Large intestine (tissue), 3 donors: ENCODE data around the gene REPS2. TPM values are rescaled to one million over a fixed set of nuclear protein-coding genes. Genes with fewer than 3 reads are reported as not detected.

Experiments used
- DNase-seq, 2 donors: peaks; one replicate each; pipeline versions ENCODE4 v3.0.0 to v3.0.0-alpha.2; 2013
- H3K27ac ChIP-seq: one replicate; pipeline ENCODE4 v1.5.1; 2013; ENCODE audit warnings: low read length
- H3K27me3 ChIP-seq: 2 replicates; pipeline ENCODE4 v1.6.1; 2013; ENCODE audit warnings: low read length; ENCODE audit not compliant: control insufficient read depth, insufficient read depth
- H3K36me3 ChIP-seq: 2 replicates; pipeline ENCODE4 v1.6.1; 2013; ENCODE audit warnings: low read length; ENCODE audit not compliant: control insufficient read depth, insufficient read depth
- H3K4me1 ChIP-seq: one replicate; pipeline ENCODE4 v1.6.1; 2013; ENCODE audit warnings: low read length; ENCODE audit not compliant: control insufficient read depth, insufficient read depth
- H3K4me3 ChIP-seq: one replicate; pipeline ENCODE4 v1.5.1; 2013; ENCODE audit warnings: low read length
- H3K9me3 ChIP-seq: one replicate; pipeline ENCODE4 v1.6.1; 2013; ENCODE audit warnings: mild to moderate bottlenecking, low read depth, low read length, moderate library complexity; ENCODE audit not compliant: control insufficient read depth
- WGBS: methylation state at CpG from one replicate; pipeline ENCODE4 v1.1.5; 2013; ENCODE audit warnings: low lambda C conversion rate; ENCODE audit not compliant: insufficient coverage; 5-methylcytosine and 5-hydroxymethylcytosine counted together
- polyA plus RNA-seq: library from polyadenylated mRNA; unstranded; fragments of 120-200 nt; gene quantifications from one replicate; pipeline ENCODE4 v1.2.1, GENCODE V29; 2013

The REPS2 gene
- polyA plus RNA-seq, 1 donor = 3.7 TPM

- Histone ChIP-seq H3K27ac (no peak overlapping the region), H3K4me3 (no peak overlapping the region), H3K36me3 (no peaks in the 10 kb centered on the region), H3K27me3 (no peaks in the 10 kb centered on the region), H3K9me3 (no peaks in the 10 kb centered on the region), H3K4me1 (no peaks in the 10 kb centered on the region)
- no peak for DNase-seq
Measured at GRCh38 chrX:17052210-17052609, 105.8 kb downstream of the REPS2 start.

GRCh38 chrX:17052793-17053192 lies 106.3 kb downstream of the REPS2 start:
- no CpG with 5 or more reads among the region's 2 CpGs for WGBS
- Histone ChIP-seq H3K9me3 (no peaks in the 10 kb centered on the region), H3K4me1 (no peaks in the 10 kb centered on the region), H3K4me3 (no peak overlapping the region), H3K27ac (no peak overlapping the region), H3K27me3 (no peaks in the 10 kb centered on the region), H3K36me3 (no peaks in the 10 kb centered on the region)
- no peak for DNase-seq

DNA sequence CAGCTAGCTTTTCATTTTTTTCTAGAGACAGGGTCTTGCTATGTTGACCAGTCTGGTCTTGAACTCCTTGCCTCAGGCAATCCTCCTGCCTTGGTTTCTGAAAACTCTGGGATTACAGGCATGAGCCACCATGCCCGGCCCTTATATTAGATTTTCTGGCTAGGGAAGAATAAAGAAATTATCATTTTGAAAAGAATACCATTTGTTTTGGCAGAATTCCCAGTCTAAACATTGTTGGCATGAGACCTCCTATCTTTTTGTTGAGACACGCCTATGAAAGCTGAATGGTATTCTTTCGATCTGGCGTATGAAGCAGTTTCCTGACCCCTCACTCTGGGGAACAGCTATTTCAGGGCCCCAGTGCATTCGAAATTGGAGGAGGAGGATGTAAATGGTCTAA lies 107.0 kb downstream of the REPS2 start:
- H3K9me3 ChIP-seq = no peaks in the 10 kb centered on the region
- H3K27ac ChIP-seq = no peak overlapping the region
- H3K4me1 ChIP-seq = no peaks in the 10 kb centered on the region
- WGBS = no CpG with 5 or more reads among the region's 5 CpGs
- H3K4me3 ChIP-seq = no peak overlapping the region
- no peak for DNase-seq
- no peaks in the 10 kb centered on the region for H3K36me3 ChIP-seq
- H3K27me3 ChIP-seq = no peaks in the 10 kb centered on the region

DNA sequence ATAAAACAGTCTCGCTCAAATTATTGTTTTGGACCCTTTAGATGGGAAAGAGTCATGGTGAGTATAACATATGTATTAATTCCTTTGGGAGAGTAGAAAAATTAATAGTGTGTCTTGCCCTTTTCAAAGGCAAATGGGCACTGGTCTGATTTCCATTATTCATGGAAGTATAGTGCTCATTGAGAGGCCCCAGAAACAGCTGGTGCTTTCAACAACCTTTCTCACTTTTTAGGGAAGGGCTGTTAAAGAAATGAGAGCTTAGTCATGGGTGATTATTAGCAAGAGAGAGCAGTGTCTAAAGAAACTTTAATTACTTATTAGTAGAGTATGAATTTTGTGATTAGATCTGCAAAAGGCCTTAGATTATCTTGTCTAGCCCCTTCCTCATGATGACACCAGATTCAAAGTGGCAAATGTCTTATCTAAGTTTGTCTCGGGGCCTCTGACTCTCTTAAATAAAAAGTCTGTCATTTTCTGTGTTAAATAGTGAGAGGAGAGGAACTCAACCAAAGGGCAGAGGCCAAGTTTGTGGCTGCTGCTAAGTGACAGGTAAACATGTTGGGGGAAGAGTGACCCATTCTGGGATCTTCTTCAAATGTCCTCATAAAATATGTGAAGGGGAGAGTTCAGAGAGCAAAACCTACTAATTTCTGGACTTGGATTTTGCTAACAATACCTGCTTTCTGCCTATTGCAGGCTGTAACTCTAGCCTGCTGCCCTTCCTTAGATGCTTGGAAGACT lies 110.6 kb downstream of the REPS2 start:
- Histone ChIP-seq H3K27me3 (no peaks in the 10 kb centered on the region), H3K27ac (no peak overlapping the region), H3K36me3 (no peaks in the 10 kb centered on the region), H3K4me3 (no peak overlapping the region), H3K4me1 (no peaks in the 10 kb centered on the region), H3K9me3 (no peaks in the 10 kb centered on the region)
- DNase-seq = no peak
- WGBS = no CpG with 5 or more reads among the region's 2 CpGs

GRCh38 chrX:17062065-17062464 lies 115.6 kb downstream of the REPS2 start:
- H3K9me3 ChIP-seq = no peaks in the 10 kb centered on the region
- H3K27me3 ChIP-seq = no peaks in the 10 kb centered on the region
- DNase-seq = no peak
- no peaks in the 10 kb centered on the region for H3K4me1 ChIP-seq
- no peak overlapping the region for H3K4me3 ChIP-seq
- no peak overlapping the region for H3K27ac ChIP-seq
- no peaks in the 10 kb centered on the region for H3K36me3 ChIP-seq

DNA sequence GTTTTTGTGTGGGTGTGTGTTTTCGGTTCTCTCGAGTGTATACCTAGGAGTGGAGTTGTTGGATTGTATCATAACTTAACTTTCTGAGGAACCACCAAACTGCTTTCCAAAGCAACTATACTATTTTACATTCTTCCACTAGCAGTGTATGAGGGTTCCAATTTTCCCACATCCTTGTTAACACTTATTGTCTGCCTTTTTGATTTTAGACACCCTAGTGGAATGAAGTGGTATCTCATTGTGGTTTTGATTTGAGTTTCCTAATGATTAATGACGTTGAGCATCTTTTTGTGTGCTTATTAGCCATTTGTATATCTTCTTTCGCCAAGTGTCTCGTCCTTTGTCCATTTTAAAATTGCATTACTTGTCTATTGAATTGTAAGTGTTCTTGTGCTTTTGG lies 118.6 kb downstream of the REPS2 start:
- Histone ChIP-seq H3K4me3 (no peak overlapping the region), H3K36me3 (no peaks in the 10 kb centered on the region)
- WGBS = no CpG with 5 or more reads among the region's 5 CpGs

DNA sequence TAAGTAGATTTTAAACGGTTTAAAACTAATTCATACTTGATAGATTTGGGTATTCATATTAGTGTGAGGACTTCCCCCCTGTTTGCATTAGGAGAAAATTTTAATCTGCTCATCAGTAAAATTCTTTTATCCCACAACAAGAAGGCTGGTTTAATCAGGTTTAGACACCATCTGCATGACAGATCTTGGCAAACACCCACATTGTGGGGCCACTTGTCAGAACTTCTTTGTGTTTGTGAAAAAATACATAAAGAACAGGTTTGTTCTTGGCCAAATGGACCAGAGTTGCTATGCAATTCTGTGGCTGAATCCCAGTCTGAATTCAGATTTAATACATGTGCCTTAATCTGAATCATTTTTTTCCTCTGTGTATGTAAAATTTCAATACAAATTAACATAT lies 121.1 kb downstream of the REPS2 start:
- H3K27ac ChIP-seq = no peak overlapping the region
- H3K27me3 ChIP-seq = no peaks in the 10 kb centered on the region
- no peak overlapping the region for H3K4me3 ChIP-seq
- DNase-seq = no peak
- no CpG with 5 or more reads among the region's 1 CpG for WGBS
- H3K4me1 ChIP-seq = no peaks in the 10 kb centered on the region
- no peaks in the 10 kb centered on the region for H3K36me3 ChIP-seq
- H3K9me3 ChIP-seq = no peaks in the 10 kb centered on the region

More for the DNA sequence above, 118.6 kb downstream of the REPS2 start:
- Histone ChIP-seq H3K9me3 (no peaks in the 10 kb centered on the region), H3K4me1 (no peaks in the 10 kb centered on the region), H3K27me3 (no peaks in the 10 kb centered on the region), H3K27ac (no peak overlapping the region)
- DNase-seq = no peak

GRCh38 chrX:17072301-17072700 lies 125.8 kb downstream of the REPS2 start:
- H3K36me3 ChIP-seq = no peaks in the 10 kb centered on the region
- no peak overlapping the region for H3K4me3 ChIP-seq
- H3K27me3 ChIP-seq = no peaks in the 10 kb centered on the region
- peak in 1 of 2 donors; percentile 4 for DNase-seq
- no peaks in the 10 kb centered on the region for H3K9me3 ChIP-seq
- H3K4me1 ChIP-seq = no peaks in the 10 kb centered on the region
- H3K27ac ChIP-seq = no peak overlapping the region
- WGBS = no CpG with 5 or more reads among the region's 2 CpGs

- H3K27ac ChIP-seq = no peak overlapping the region
- no peaks in the 10 kb centered on the region for H3K4me1 ChIP-seq
- H3K27me3 ChIP-seq = no peaks in the 10 kb centered on the region
- no peak overlapping the region for H3K4me3 ChIP-seq
- WGBS = no CpG with 5 or more reads among the region's 3 CpGs
- no peaks in the 10 kb centered on the region for H3K36me3 ChIP-seq
- no peaks in the 10 kb centered on the region for H3K9me3 ChIP-seq
- DNase-seq = no peak
Measured at GRCh38 chrX:17072721-17073230, 126.3 kb downstream of the REPS2 start.

GRCh38 chrX:17075004-17075403 lies 128.5 kb downstream of the REPS2 start:
- WGBS = no CpG with 5 or more reads among the region's 2 CpGs
- DNase-seq = no peak
- no peaks in the 10 kb centered on the region for H3K9me3 ChIP-seq
- H3K36me3 ChIP-seq = no peaks in the 10 kb centered on the region
- H3K4me1 ChIP-seq = no peaks in the 10 kb centered on the region
- H3K27me3 ChIP-seq = no peaks in the 10 kb centered on the region
- H3K27ac ChIP-seq = no peak overlapping the region
- no peak overlapping the region for H3K4me3 ChIP-seq

- no CpG with 5 or more reads among the region's 6 CpGs for WGBS
- Histone ChIP-seq H3K4me1 (no peaks in the 10 kb centered on the region), H3K27ac (no peak overlapping the region), H3K4me3 (no peak overlapping the region), H3K36me3 (no peaks in the 10 kb centered on the region), H3K27me3 (no peaks in the 10 kb centered on the region), H3K9me3 (no peaks in the 10 kb centered on the region)
- no peak for DNase-seq
Measured at GRCh38 chrX:17077361-17077760, 130.9 kb downstream of the REPS2 start.
